OCI-LY1 (cell line): ENCODE results near the gene KCNN3.

Experiments
- H2AFZ ChIP-seq: fragments of 200-600 bp; sonication (generic), shearing (Covaris generic); 2 replicates; pipeline ENCODE4 v1.6.0; 2014; ENCODE audit warnings: antibody characterized with exemption, mild to moderate bottlenecking, low read length
- H3F3A ChIP-seq: fragments of 200-600 bp; sonication (generic), shearing (Covaris generic); 2 replicates; pipeline ENCODE4 v1.6.0; 2014; ENCODE audit warnings: mild to moderate bottlenecking, antibody characterized with exemption, low read length, moderate library complexity; ENCODE audit not compliant: insufficient read depth
- H3K27ac ChIP-seq: fragments of 200-600 bp; sonication (generic); 2 replicates; pipeline ENCODE4 v1.5.1; 2014; ENCODE audit warnings: low read length, mixed run types, mild to moderate bottlenecking, low read depth; ENCODE audit not compliant: poor library complexity, severe bottlenecking
- H3K27me3 ChIP-seq: fragments of 200-600 bp; sonication (generic); 2 replicates; pipeline ENCODE4 v1.6.0; 2014; ENCODE audit warnings: antibody characterized with exemption, mild to moderate bottlenecking, low read length, moderate library complexity; ENCODE audit not compliant: insufficient read depth
- H3K36me3 ChIP-seq: fragments of 200-600 bp; sonication (generic); 2 replicates; pipeline ENCODE4 v1.6.1; 2014; ENCODE audit warnings: mild to moderate bottlenecking, antibody characterized with exemption, low read length, moderate library complexity, mixed read lengths; ENCODE audit not compliant: insufficient read depth
- H3K4me1 ChIP-seq: fragments of 200-600 bp; sonication (generic); 2 replicates; pipeline ENCODE4 v1.5.1; 2014; ENCODE audit warnings: mild to moderate bottlenecking, low read length, moderate library complexity; ENCODE audit not compliant: insufficient read depth, severe bottlenecking
- H3K4me2 ChIP-seq: fragments of 200-600 bp; sonication (generic), shearing (Covaris generic); 2 replicates; pipeline ENCODE4 v1.6.1; 2014; ENCODE audit warnings: low read length
- H3K4me3 ChIP-seq: fragments of 200-600 bp; sonication (generic); 2 replicates; pipeline ENCODE4 v1.5.1; 2014; ENCODE audit warnings: low read length, low read depth, mild to moderate bottlenecking, mixed read lengths; ENCODE audit not compliant: poor library complexity, severe bottlenecking
- H3K79me2 ChIP-seq: fragments of 200-600 bp; shearing (Covaris generic); 2 replicates; pipeline ENCODE4 v1.6.1; 2016; ENCODE audit warnings: mixed run types, low read length, mixed read lengths; ENCODE audit not compliant: insufficient read depth
- H3K9ac ChIP-seq: fragments of 200-600 bp; sonication (generic), shearing (Covaris generic); 2 replicates; pipeline ENCODE4 v1.6.1; 2014; ENCODE audit warnings: mild to moderate bottlenecking, low read length, mixed read lengths
- H3K9me2 ChIP-seq: fragments of 200-600 bp; sonication (generic), shearing (Covaris generic); 2 replicates; pipeline ENCODE4 v1.6.1; 2014; ENCODE audit warnings: low read depth, mild to moderate bottlenecking, low read length, mixed read lengths
- H3K9me3 ChIP-seq: fragments of 200-600 bp; shearing (Covaris generic); 2 replicates; pipeline ENCODE4 v1.6.1; 2014; ENCODE audit warnings: low read length, mixed read lengths
- H4K20me1 ChIP-seq: fragments of 200-600 bp; sonication (generic), shearing (Covaris generic); 2 replicates; pipeline ENCODE4 v1.6.0; 2016; ENCODE audit warnings: mild to moderate bottlenecking, low read length; ENCODE audit not compliant: insufficient read depth
- CTCF ChIP-seq: fragments of 200-600 bp; sonication (generic), shearing (Covaris generic); IDR thresholded peaks from 2 replicates; pipeline ENCODE4 v1.5.1; 2017; ENCODE audit warnings: mild to moderate bottlenecking, antibody characterized with exemption, low read length, moderate library complexity, mixed read lengths
- EZH2 ChIP-seq: fragments of 200-600 bp; sonication (generic), shearing (Covaris generic); IDR thresholded peaks from 2 replicates; pipeline ENCODE4 v1.8.0; 2017; ENCODE audit warnings: borderline replicate concordance, mixed run types, mild to moderate bottlenecking, antibody characterized with exemption, low read length, moderate library complexity, mixed read lengths

KCNN3 gene

GRCh38 chr1:154880671-154881070, 10.6 kb upstream of the KCNN3 start:
- no peak overlapping the region for H2AFZ ChIP-seq
- no peaks in the 10 kb centered on the region for H4K20me1 ChIP-seq
- no peaks in the 10 kb centered on the region for H3K79me2 ChIP-seq
- H3F3A ChIP-seq = no peaks in the 10 kb centered on the region
- no peaks in the 10 kb centered on the region for H3K9me2 ChIP-seq
- H3K27ac ChIP-seq = no peak overlapping the region
- no peaks in the 10 kb centered on the region for H3K4me1 ChIP-seq
- no peak overlapping the region for H3K9ac ChIP-seq
- no peak overlapping the region for H3K4me2 ChIP-seq
- H3K27me3 ChIP-seq = no peaks in the 10 kb centered on the region
- H3K36me3 ChIP-seq = no peaks in the 10 kb centered on the region
- H3K4me3 ChIP-seq = no peak overlapping the region
- no peak for TF ChIP-seq EZH2
- no peak for TF ChIP-seq CTCF
- no peaks in the 10 kb centered on the region for H3K9me3 ChIP-seq

GRCh38 chr1:154879038-154879421, 8.9 kb upstream of the KCNN3 start:
- TF ChIP-seq CTCF (no peak), EZH2 (no peak)
- Histone ChIP-seq H3K4me1 (no peaks in the 10 kb centered on the region), H4K20me1 (no peaks in the 10 kb centered on the region)

GRCh38 chr1:154878371-154879037, 8.4 kb upstream of the KCNN3 start:
- H4K20me1 ChIP-seq = no peaks in the 10 kb centered on the region
- TF ChIP-seq EZH2 (no peak), CTCF (no peak; the same call in none of the 2 replicates)
- no peak overlapping the region for H2AFZ ChIP-seq
- no peak overlapping the region for H3K4me2 ChIP-seq
- no peaks in the 10 kb centered on the region for H3K9me3 ChIP-seq
- no peaks in the 10 kb centered on the region for H3K79me2 ChIP-seq
- no peaks in the 10 kb centered on the region for H3K9me2 ChIP-seq
- H3K27ac ChIP-seq = no peak overlapping the region
- no peak overlapping the region for H3K4me3 ChIP-seq
- no peaks in the 10 kb centered on the region for H3K36me3 ChIP-seq
- no peaks in the 10 kb centered on the region for H3K27me3 ChIP-seq
- H3F3A ChIP-seq = no peaks in the 10 kb centered on the region
- H3K9ac ChIP-seq = no peak overlapping the region
- no peaks in the 10 kb centered on the region for H3K4me1 ChIP-seq

More at GRCh38 chr1:154879038-154879421, 8.9 kb upstream of the KCNN3 start:
- H2AFZ ChIP-seq = no peak overlapping the region
- H3K27me3 ChIP-seq = no peaks in the 10 kb centered on the region
- H3K79me2 ChIP-seq = no peaks in the 10 kb centered on the region
- no peaks in the 10 kb centered on the region for H3K36me3 ChIP-seq
- no peaks in the 10 kb centered on the region for H3F3A ChIP-seq
- no peak overlapping the region for H3K4me3 ChIP-seq
- no peaks in the 10 kb centered on the region for H3K9me3 ChIP-seq
- no peak overlapping the region for H3K27ac ChIP-seq
- H3K9ac ChIP-seq = no peak overlapping the region
- no peak overlapping the region for H3K4me2 ChIP-seq
- no peaks in the 10 kb centered on the region for H3K9me2 ChIP-seq
